ENCODE measurements around the gene DDAH1.
A peak's percentile ranks its signal among the peaks of the same experiment; 100 is the strongest.

DDAH1 gene

DNA sequence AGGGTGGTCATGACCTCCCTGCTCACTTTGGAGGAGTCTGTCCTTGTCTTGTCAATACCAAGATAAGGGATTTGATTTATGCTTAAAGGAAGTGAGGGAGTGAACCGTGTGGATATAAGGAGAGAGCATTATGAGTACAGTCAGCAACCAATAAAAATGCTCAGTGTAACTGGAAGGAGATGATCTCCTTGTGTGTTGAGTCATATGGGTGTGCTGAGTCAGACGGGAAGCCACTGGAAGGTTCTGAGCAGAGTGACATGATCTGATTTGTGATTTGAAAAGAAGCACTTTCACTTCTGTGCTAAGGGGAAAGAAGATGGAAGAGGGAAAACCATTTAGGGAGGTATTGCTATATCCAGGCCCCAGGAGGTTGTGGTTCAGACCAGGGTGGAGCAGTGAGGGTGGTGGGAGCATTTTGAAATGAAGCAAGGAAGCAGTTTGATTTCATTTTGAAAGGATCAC is 186.1 kb downstream of the DDAH1 start:
- peak; percentile 69 to 93 (median 91) for DNase-seq
- Histone ChIP-seq H3K4me1 (ENCODE audit: control extremely low read depth in 1 of 4, control insufficient read depth in 4 of 4, insufficient read depth in 4 of 4, low read length in 3 of 4) (peaks cover 12 to 32% (median 23%) of the 10 kb centered on the region in 4 experiments), H3K27ac (ENCODE audit: insufficient read depth in 1 of 2, low read depth in 1 of 2, low read length in 2 of 2, poor library complexity in 1 of 2, severe bottlenecking in 2 of 2) (peak overlapping the region in 1 of 2 experiments; percentile 3), H3K9me3 (ENCODE audit: control extremely low read depth in 1 of 5, control insufficient read depth in 4 of 5, insufficient read depth in 2 of 5, low read depth in 1 of 5, low read length in 4 of 5) (no peaks in the 10 kb centered on the region), H3K27me3 (replicated peaks in 2 of 5; ENCODE audit: control insufficient read depth in 4 of 5, insufficient read depth in 5 of 5, low read length in 4 of 5) (no peaks in the 10 kb centered on the region), H3K4me3 (ENCODE audit: control insufficient read depth in 1 of 7, extremely low read depth in 1 of 7, insufficient read depth in 4 of 7, low read depth in 2 of 7, low read length in 6 of 7) (peak overlapping the region in 1 of 7 experiments; percentile 45), H3K36me3 (ENCODE audit: control insufficient read depth in 4 of 4, insufficient read depth in 4 of 4, low read length in 3 of 4) (no peaks in the 10 kb centered on the region)
- ChIA-PET CTCF (interaction anchor here (1.1 kb wide), 1 partner anchor 14 kb away, joined by 3 read pairs; no protein-coding TSS in a partner anchor), POLR2A (no interaction called here)
- WGBS (ENCODE audit: insufficient coverage) = 10% methylated on average over 1 of the region's 2 CpGs

- CTCF ChIA-PET = interaction anchor here (1.9 kb wide), 1 partner anchor 31 kb away, joined by 7 read pairs; no protein-coding TSS in a partner anchor
- Histone ChIP-seq H3K4me1 (ENCODE audit: control extremely low read depth in 1 of 4, control insufficient read depth in 4 of 4, insufficient read depth in 4 of 4, low read length in 3 of 4) (peaks cover 12 to 32% (median 23%) of the 10 kb centered on the region in 4 experiments), H3K36me3 (ENCODE audit: control insufficient read depth in 4 of 4, insufficient read depth in 4 of 4, low read length in 3 of 4) (peaks cover 0 to 3% (median 0%) of the 10 kb centered on the region in 4 experiments), H3K9me3 (ENCODE audit: control extremely low read depth in 1 of 5, control insufficient read depth in 4 of 5, insufficient read depth in 2 of 5, low read depth in 1 of 5, low read length in 4 of 5) (no peaks in the 10 kb centered on the region), H3K4me3 (ENCODE audit: control insufficient read depth in 1 of 7, extremely low read depth in 1 of 7, insufficient read depth in 4 of 7, low read depth in 2 of 7, low read length in 6 of 7) (no peak overlapping the region), H3K27me3 (replicated peaks in 2 of 5; ENCODE audit: control insufficient read depth in 4 of 5, insufficient read depth in 5 of 5, low read length in 4 of 5) (no peaks in the 10 kb centered on the region), H3K27ac (ENCODE audit: insufficient read depth in 1 of 2, low read depth in 1 of 2, low read length in 2 of 2, poor library complexity in 1 of 2, severe bottlenecking in 2 of 2) (no peak overlapping the region)
- no peak for DNase-seq
- POLR2A ChIA-PET = no interaction called here
- WGBS (ENCODE audit: insufficient coverage) = 97% methylated on average over 4 of the region's 4 CpGs
These were observed 187.2 kb downstream of the DDAH1 start for GRCh38 chr1:85277802-85278201.

- WGBS (ENCODE audit: insufficient coverage) = 33% methylated on average over 3 of the region's 11 CpGs
- Histone ChIP-seq H3K27me3 (replicated peaks in 2 of 5; ENCODE audit: control insufficient read depth in 4 of 5, insufficient read depth in 5 of 5, low read length in 4 of 5) (no peaks in the 10 kb centered on the region), H3K9me3 (ENCODE audit: control extremely low read depth in 1 of 5, control insufficient read depth in 4 of 5, insufficient read depth in 2 of 5, low read depth in 1 of 5, low read length in 4 of 5) (no peaks in the 10 kb centered on the region), H3K27ac (ENCODE audit: insufficient read depth in 1 of 2, low read depth in 1 of 2, low read length in 2 of 2, poor library complexity in 1 of 2, severe bottlenecking in 2 of 2) (peak overlapping the region; percentile 34 to 95), H3K36me3 (ENCODE audit: control insufficient read depth in 4 of 4, insufficient read depth in 4 of 4, low read length in 3 of 4) (peaks cover 0 to 6% (median 3%) of the 10 kb centered on the region in 4 experiments), H3K4me3 (ENCODE audit: control insufficient read depth in 1 of 7, extremely low read depth in 1 of 7, insufficient read depth in 4 of 7, low read depth in 2 of 7, low read length in 6 of 7) (peak overlapping the region in 6 of 7 experiments; percentile 64 to 99 (median 89)), H3K4me1 (ENCODE audit: control extremely low read depth in 1 of 4, control insufficient read depth in 4 of 4, insufficient read depth in 4 of 4, low read length in 3 of 4) (peaks cover 12 to 32% (median 23%) of the 10 kb centered on the region in 4 experiments)
- CTCF ChIA-PET = interaction anchor here (1.1 to 8.1 kb wide), 3 partner anchors 17 to 332 kb away, joined by 3 to 84 read pairs (median 7); partner anchors contain the start of gene C1orf52
- POLR2A ChIA-PET = interaction anchor here (1.3 kb wide), 1 partner anchor 17 kb away, joined by 5 read pairs; the partner anchor contains the start of gene C1orf52
- DNase-seq = no peak
These were observed 187.8 kb downstream of the DDAH1 start for GRCh38 chr1:85276978-85277639.

GRCh38 chr1:85276215-85276977 is 188.6 kb downstream of the DDAH1 start, which contains the start of gene BCL10:
Gene BCL10, minus strand, starts transcription at chr1:85276632. Its CDS starts 280 bp downstream, at chr1:85276352.
- CTCF ChIA-PET = interaction anchor here (1.1 to 8.1 kb wide), 4 partner anchors 9 to 332 kb away, joined by 3 to 84 read pairs (median 8); partner anchors contain the start of gene C1orf52
- H3K27ac ChIP-seq (ENCODE audit: insufficient read depth in 1 of 2, low read depth in 1 of 2, low read length in 2 of 2, poor library complexity in 1 of 2, severe bottlenecking in 2 of 2) = peak within 1 kb of the TSS; percentile 82 to 95
- POLR2A ChIA-PET = interaction anchor here (1.3 kb wide), 2 partner anchors 17 to 76 kb away, joined by 4 to 5 read pairs; partner anchors contain the start of genes C1orf52 and SYDE2
- peak within 1 kb of the TSS; percentile 67 to 99 (median 95) for H3K4me3 ChIP-seq (ENCODE audit: control insufficient read depth in 1 of 7, extremely low read depth in 1 of 7, insufficient read depth in 4 of 7, low read depth in 2 of 7, low read length in 6 of 7)
- no peaks in the 10 kb centered on the region for H3K27me3 ChIP-seq (replicated peaks in 2 of 5; ENCODE audit: control insufficient read depth in 4 of 5, insufficient read depth in 5 of 5, low read length in 4 of 5)
- H3K36me3 ChIP-seq (ENCODE audit: control insufficient read depth in 4 of 4, insufficient read depth in 4 of 4, low read length in 3 of 4) = peaks cover 0 to 11% (median 3%) of the 10 kb centered on the region in 4 experiments
- 0% methylated on average over 61 of the region's 78 CpGs for WGBS (ENCODE audit: insufficient coverage)
- H3K9me3 ChIP-seq (ENCODE audit: control extremely low read depth in 1 of 5, control insufficient read depth in 4 of 5, insufficient read depth in 2 of 5, low read depth in 1 of 5, low read length in 4 of 5) = no peaks in the 10 kb centered on the region
- H3K4me1 ChIP-seq (ENCODE audit: control extremely low read depth in 1 of 4, control insufficient read depth in 4 of 4, insufficient read depth in 4 of 4, low read length in 3 of 4) = peaks cover 12 to 32% (median 23%) of the 10 kb centered on the region in 4 experiments
- DNase-seq = peak; percentile 98 to 99 (median 99)

- Histone ChIP-seq H3K4me1 (ENCODE audit: control extremely low read depth in 1 of 4, control insufficient read depth in 4 of 4, insufficient read depth in 4 of 4, low read length in 3 of 4) (peaks cover 12 to 32% (median 23%) of the 10 kb centered on the region in 4 experiments), H3K36me3 (ENCODE audit: control insufficient read depth in 4 of 4, insufficient read depth in 4 of 4, low read length in 3 of 4) (peaks cover 0 to 17% (median 6%) of the 10 kb centered on the region in 4 experiments), H3K4me3 (ENCODE audit: control insufficient read depth in 1 of 7, extremely low read depth in 1 of 7, insufficient read depth in 4 of 7, low read depth in 2 of 7, low read length in 6 of 7) (peak overlapping the region; percentile 67 to 99 (median 95)), H3K27ac (ENCODE audit: insufficient read depth in 1 of 2, low read depth in 1 of 2, low read length in 2 of 2, poor library complexity in 1 of 2, severe bottlenecking in 2 of 2) (peak overlapping the region; percentile 82 to 95), H3K27me3 (replicated peaks in 2 of 5; ENCODE audit: control insufficient read depth in 4 of 5, insufficient read depth in 5 of 5, low read length in 4 of 5) (no peaks in the 10 kb centered on the region), H3K9me3 (ENCODE audit: control extremely low read depth in 1 of 5, control insufficient read depth in 4 of 5, insufficient read depth in 2 of 5, low read depth in 1 of 5, low read length in 4 of 5) (no peaks in the 10 kb centered on the region)
- peak; percentile 26 to 80 (median 71) for DNase-seq
- WGBS (ENCODE audit: insufficient coverage) = 5% methylated on average over 11 of the region's 13 CpGs
- ChIA-PET CTCF (interaction anchor here (0.6 to 8.1 kb wide), 3 partner anchors 9 to 116 kb away, joined by 3 to 84 read pairs (median 8); partner anchors contain the start of gene C1orf52), POLR2A (interaction anchor here (1.3 to 1.6 kb wide), 3 partner anchors 14 to 75 kb away, joined by 3 to 5 read pairs (median 4); partner anchors contain the start of genes C1orf52 and SYDE2)
These were observed 189.2 kb downstream of the DDAH1 start for GRCh38 chr1:85275701-85276214.

GRCh38 chr1:85274969-85275453 is 189.9 kb downstream of the DDAH1 start:
- peak overlapping the region; percentile 20 to 95 for H3K27ac ChIP-seq (ENCODE audit: insufficient read depth in 1 of 2, low read depth in 1 of 2, low read length in 2 of 2, poor library complexity in 1 of 2, severe bottlenecking in 2 of 2)
- H3K4me1 ChIP-seq (ENCODE audit: control extremely low read depth in 1 of 4, control insufficient read depth in 4 of 4, insufficient read depth in 4 of 4, low read length in 3 of 4) = peaks cover 12 to 32% (median 23%) of the 10 kb centered on the region in 4 experiments
- WGBS (ENCODE audit: insufficient coverage) = no CpG with 5 or more reads among the region's 1 CpG
- peak in 1 of 3 donors; percentile 36 for DNase-seq
- ChIA-PET POLR2A (interaction anchor here (1.3 to 1.6 kb wide), 2 partner anchors 14 to 74 kb away, joined by 3 to 4 read pairs; partner anchors contain the start of gene SYDE2), CTCF (interaction anchor here (0.6 to 8.1 kb wide), 2 partner anchors 15 to 116 kb away, joined by 3 to 84 read pairs; partner anchors contain the start of gene C1orf52)
- peaks cover 0 to 25% (median 9%) of the 10 kb centered on the region in 4 experiments for H3K36me3 ChIP-seq (ENCODE audit: control insufficient read depth in 4 of 4, insufficient read depth in 4 of 4, low read length in 3 of 4)
- no peaks in the 10 kb centered on the region for H3K9me3 ChIP-seq (ENCODE audit: control extremely low read depth in 1 of 5, control insufficient read depth in 4 of 5, insufficient read depth in 2 of 5, low read depth in 1 of 5, low read length in 4 of 5)
- H3K4me3 ChIP-seq (ENCODE audit: control insufficient read depth in 1 of 7, extremely low read depth in 1 of 7, insufficient read depth in 4 of 7, low read depth in 2 of 7, low read length in 6 of 7) = peak overlapping the region in 6 of 7 experiments; percentile 80 to 99 (median 96)
- no peaks in the 10 kb centered on the region for H3K27me3 ChIP-seq (replicated peaks in 2 of 5; ENCODE audit: control insufficient read depth in 4 of 5, insufficient read depth in 5 of 5, low read length in 4 of 5)
